ENCODE measurements around the gene ZNF346. TPM values are rescaled to one million over a fixed set of nuclear protein-coding genes. Genes with fewer than 3 reads are reported as not detected.

The ZNF346 gene
- total RNA-seq, 4 donors from 2014 or later: 8.5 to 13.3 (median 12.3) TPM

GRCh38 chr5:177023303-177023664 lies 788 bp downstream of the ZNF346 start:
- TF ChIP-seq CTCF (IDR thresholded peaks at IDR 0.05; ENCODE audit: low read depth): no peak

- TF ChIP-seq CTCF (IDR thresholded peaks at IDR 0.05; ENCODE audit: low read depth): no peak
Measured at GRCh38 chr5:177024559-177024958, 2.1 kb downstream of the ZNF346 start.

GRCh38 chr5:177025101-177025601 lies 2.7 kb downstream of the ZNF346 start:
- TF ChIP-seq CTCF (IDR thresholded peaks at IDR 0.05; ENCODE audit: low read depth): no peak

GRCh38 chr5:177027665-177028064 lies 5.2 kb downstream of the ZNF346 start:
- TF ChIP-seq CTCF (IDR thresholded peaks at IDR 0.05; ENCODE audit: low read depth): no peak

GRCh38 chr5:177029498-177029897 lies 7.0 kb downstream of the ZNF346 start:
- no peak for TF ChIP-seq CTCF (IDR thresholded peaks at IDR 0.05; ENCODE audit: low read depth)

- no peak for TF ChIP-seq CTCF (IDR thresholded peaks at IDR 0.05; ENCODE audit: low read depth)
Measured at GRCh38 chr5:177035976-177036375, 13.5 kb downstream of the ZNF346 start.

- no peak for TF ChIP-seq CTCF (IDR thresholded peaks at IDR 0.05; ENCODE audit: low read depth)
Measured at GRCh38 chr5:177036443-177036842, 13.9 kb downstream of the ZNF346 start.
